Mucosa of stomach (tissue), 1 donor: ENCODE results near the gene MSRB3.
"Not testable (repeated sequence)": the region's sequence is repeated elsewhere in the genome, so short reads cannot be mapped to it uniquely, and the experiment has no call there.

Experiments
- H3K27me3 ChIP-seq: one replicate; pipeline ENCODE4 v1.7.0; 2013; ENCODE audit warnings: mild to moderate bottlenecking, low read length; ENCODE audit not compliant: control insufficient read depth, insufficient read depth
- H3K36me3 ChIP-seq: one replicate; pipeline ENCODE4 v1.7.0; 2013; ENCODE audit warnings: low read length; ENCODE audit not compliant: control insufficient read depth, insufficient read depth
- H3K4me1 ChIP-seq: one replicate; pipeline ENCODE4 v1.7.0; 2013; ENCODE audit warnings: mild to moderate bottlenecking, low read length; ENCODE audit not compliant: control insufficient read depth, insufficient read depth
- H3K4me3 ChIP-seq: one replicate; pipeline ENCODE4 v1.7.0; 2013; ENCODE audit warnings: low read length
- H3K9ac ChIP-seq: one replicate; pipeline ENCODE4 v1.7.0; 2013; ENCODE audit warnings: mild to moderate bottlenecking, low read length, moderate library complexity
- H3K9me3 ChIP-seq: one replicate; pipeline ENCODE4 v1.7.0; 2013; ENCODE audit warnings: mild to moderate bottlenecking, low read length, moderate library complexity; ENCODE audit not compliant: control insufficient read depth
- donor health status: Pancreatic carcinoma.

MSRB3 gene

GRCh38 chr12:65315238-65315637 lies 36.8 kb downstream of the MSRB3 start:
- not testable (repeated sequence) for H3K4me1 ChIP-seq, H3K9me3 ChIP-seq, H3K4me3 ChIP-seq, H3K9ac ChIP-seq, H3K36me3 ChIP-seq, H3K27me3 ChIP-seq

- Histone ChIP-seq H3K4me3 (no peak overlapping the region), H3K9me3 (no peaks in the 10 kb centered on the region), H3K4me1 (peaks cover 4% of the 10 kb centered on the region), H3K9ac (no peak overlapping the region), H3K27me3 (no peaks in the 10 kb centered on the region), H3K36me3 (no peaks in the 10 kb centered on the region)
These were observed 39.8 kb downstream of the MSRB3 start for GRCh38 chr12:65318186-65318685.

DNA sequence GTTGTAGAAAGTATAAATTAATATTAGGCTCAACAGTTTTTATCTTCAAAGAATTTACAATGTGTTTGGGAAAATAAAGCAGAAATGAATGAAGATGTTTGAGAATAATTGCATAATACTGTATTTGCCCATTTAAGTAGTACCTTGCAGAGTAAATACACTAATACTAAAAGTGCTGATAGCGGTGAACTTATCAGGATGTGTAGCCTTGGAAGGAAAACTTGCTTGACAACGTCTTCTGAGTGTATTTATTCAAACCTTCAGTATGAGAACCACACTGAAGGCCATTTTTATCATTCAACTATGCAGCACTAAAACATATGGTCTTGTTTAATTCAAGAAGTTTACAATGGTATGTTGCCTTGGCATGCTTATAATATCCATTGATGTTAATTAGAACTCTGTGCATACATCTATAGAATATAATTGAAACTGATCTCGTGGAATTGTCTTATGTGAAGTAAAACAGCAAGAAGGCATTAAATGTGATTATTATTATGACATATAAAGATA lies 41.3 kb downstream of the MSRB3 start:
- Histone ChIP-seq H3K4me3 (no peak overlapping the region), H3K4me1 (peaks cover 4% of the 10 kb centered on the region), H3K9me3 (no peaks in the 10 kb centered on the region), H3K36me3 (no peaks in the 10 kb centered on the region), H3K9ac (no peak overlapping the region), H3K27me3 (no peaks in the 10 kb centered on the region)

- Histone ChIP-seq H3K27me3 (no peaks in the 10 kb centered on the region), H3K4me1 (peaks cover 4% of the 10 kb centered on the region), H3K4me3 (no peak overlapping the region), H3K9ac (no peak overlapping the region), H3K9me3 (no peaks in the 10 kb centered on the region), H3K36me3 (no peaks in the 10 kb centered on the region)
These were observed 44.6 kb downstream of the MSRB3 start for GRCh38 chr12:65323070-65323469.

DNA sequence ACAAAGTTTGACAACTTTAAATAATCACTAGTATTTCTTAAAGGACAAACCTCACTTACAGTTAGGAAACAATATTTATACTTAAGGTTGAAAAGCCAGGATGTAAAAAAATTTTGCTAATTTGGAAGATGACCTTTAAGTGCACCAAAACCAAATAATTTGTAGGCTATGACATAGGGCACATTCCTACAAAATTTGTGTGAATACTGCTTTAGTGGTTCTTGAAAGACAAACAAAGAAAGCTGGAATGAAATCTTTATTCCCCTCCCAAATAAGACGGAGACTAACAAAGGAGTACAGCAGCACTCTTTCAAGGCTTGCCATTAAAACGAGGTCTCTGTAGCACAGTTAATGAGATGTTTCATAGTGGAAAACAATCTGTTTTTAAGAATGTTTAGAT lies 45.6 kb downstream of the MSRB3 start:
- H3K36me3 ChIP-seq = no peaks in the 10 kb centered on the region
- H3K27me3 ChIP-seq = no peaks in the 10 kb centered on the region
- H3K4me3 ChIP-seq = no peak overlapping the region
- H3K9me3 ChIP-seq = no peaks in the 10 kb centered on the region
- peaks cover 4% of the 10 kb centered on the region for H3K4me1 ChIP-seq
- H3K9ac ChIP-seq = no peak overlapping the region

- H3K9me3 ChIP-seq = no peaks in the 10 kb centered on the region
- no peak overlapping the region for H3K4me3 ChIP-seq
- peaks cover 4% of the 10 kb centered on the region for H3K4me1 ChIP-seq
- no peaks in the 10 kb centered on the region for H3K27me3 ChIP-seq
- H3K36me3 ChIP-seq = no peaks in the 10 kb centered on the region
- H3K9ac ChIP-seq = no peak overlapping the region
These were observed 46.1 kb downstream of the MSRB3 start for GRCh38 chr12:65324551-65324950.

DNA sequence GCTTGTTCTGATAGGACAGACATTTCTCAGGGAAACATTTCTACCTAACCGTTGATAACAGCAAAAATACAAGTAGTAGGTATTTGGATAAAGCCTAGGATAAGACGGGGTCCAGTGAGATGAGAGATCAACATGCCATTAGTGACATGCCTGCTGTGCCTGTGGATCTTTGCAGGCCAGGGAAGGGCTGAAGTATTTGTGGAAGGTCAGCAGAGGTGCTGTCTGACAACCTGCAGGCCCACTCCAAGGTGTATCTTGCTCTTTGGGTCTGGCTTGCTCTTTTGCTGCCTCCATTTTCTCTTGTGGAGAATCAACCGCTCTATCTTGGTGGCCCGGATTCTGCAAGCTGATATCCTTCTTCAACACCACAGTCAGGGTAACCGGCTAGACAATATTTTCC lies 46.7 kb downstream of the MSRB3 start:
- Histone ChIP-seq H3K36me3 (no peaks in the 10 kb centered on the region), H3K9me3 (no peaks in the 10 kb centered on the region), H3K27me3 (no peaks in the 10 kb centered on the region), H3K4me1 (peaks cover 4% of the 10 kb centered on the region), H3K9ac (no peak overlapping the region), H3K4me3 (no peak overlapping the region)

DNA sequence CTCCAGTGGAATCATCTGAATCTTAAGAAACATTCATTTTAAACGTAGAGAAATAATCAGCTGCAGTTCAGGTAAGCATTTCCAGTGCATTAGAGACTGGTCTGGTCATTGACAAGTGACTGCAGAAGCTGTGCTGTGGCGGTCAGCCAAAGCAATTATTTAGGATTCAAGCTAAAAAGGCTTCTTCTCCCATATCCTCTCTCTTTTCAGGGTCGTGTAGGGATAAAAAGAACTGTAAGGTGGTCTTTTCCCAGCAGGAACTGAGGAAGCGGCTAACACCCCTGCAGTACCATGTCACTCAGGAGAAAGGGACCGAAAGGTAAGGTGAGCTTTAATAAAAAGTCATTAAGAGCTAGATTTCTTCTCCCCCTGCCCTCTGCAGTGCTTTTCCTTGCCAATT lies 48.1 kb downstream of the MSRB3 start:
- H3K36me3 ChIP-seq = no peaks in the 10 kb centered on the region

GRCh38 chr12:65327207-65328076 lies 49.0 kb downstream of the MSRB3 start:
- Histone ChIP-seq H3K36me3 (no peaks in the 10 kb centered on the region), H3K27me3 (no peaks in the 10 kb centered on the region), H3K4me3 (no peak overlapping the region), H3K4me1 (no peaks in the 10 kb centered on the region), H3K9ac (no peak overlapping the region), H3K9me3 (no peaks in the 10 kb centered on the region)

More for the DNA sequence above, 48.1 kb downstream of the MSRB3 start:
- Histone ChIP-seq H3K4me3 (no peak overlapping the region), H3K27me3 (no peaks in the 10 kb centered on the region), H3K9ac (no peak overlapping the region), H3K9me3 (no peaks in the 10 kb centered on the region), H3K4me1 (no peaks in the 10 kb centered on the region)

DNA sequence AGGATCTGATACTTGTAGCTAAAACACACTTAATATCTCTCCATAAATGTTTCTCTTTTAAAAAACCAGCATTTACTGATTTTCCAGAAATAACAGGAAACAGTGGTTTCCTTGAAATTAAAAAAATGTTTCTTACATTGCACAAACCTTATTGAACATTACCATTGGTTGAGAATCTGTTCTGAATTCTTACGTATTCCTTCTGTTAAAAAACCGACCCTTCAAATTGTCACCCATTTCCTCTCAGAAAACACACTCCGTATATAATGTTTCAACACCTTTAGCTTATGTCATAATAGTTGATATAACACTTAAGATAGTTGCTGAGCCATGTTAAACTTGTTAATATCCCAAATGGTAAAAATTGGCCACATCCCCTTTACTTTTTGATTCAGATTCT lies 51.2 kb downstream of the MSRB3 start:
- no peak overlapping the region for H3K9ac ChIP-seq
- no peaks in the 10 kb centered on the region for H3K9me3 ChIP-seq
- H3K4me3 ChIP-seq = no peak overlapping the region
- no peaks in the 10 kb centered on the region for H3K36me3 ChIP-seq
- H3K4me1 ChIP-seq = no peaks in the 10 kb centered on the region
- no peaks in the 10 kb centered on the region for H3K27me3 ChIP-seq

DNA sequence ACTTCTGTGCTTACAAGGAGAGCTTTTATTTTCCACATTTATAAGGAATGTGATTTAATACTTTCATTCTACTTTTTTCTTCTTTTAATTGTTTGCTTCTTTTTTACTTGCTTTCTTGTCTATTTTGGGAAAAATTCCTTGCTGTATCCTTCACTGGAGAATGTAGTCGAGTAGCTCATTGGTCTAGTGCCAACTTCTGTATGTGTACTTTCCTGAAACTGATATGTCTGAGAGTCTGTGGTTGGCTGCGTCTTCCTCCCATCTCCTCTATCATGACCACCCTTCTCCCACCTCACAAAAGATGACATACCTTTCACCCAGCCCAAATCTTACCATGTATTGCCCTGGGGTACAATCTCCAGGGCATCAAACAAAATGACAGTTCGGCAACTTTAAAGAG lies 51.8 kb downstream of the MSRB3 start:
- Histone ChIP-seq H3K27me3 (no peaks in the 10 kb centered on the region), H3K36me3 (no peaks in the 10 kb centered on the region), H3K4me3 (no peak overlapping the region), H3K9me3 (no peaks in the 10 kb centered on the region), H3K9ac (no peak overlapping the region), H3K4me1 (no peaks in the 10 kb centered on the region)

DNA sequence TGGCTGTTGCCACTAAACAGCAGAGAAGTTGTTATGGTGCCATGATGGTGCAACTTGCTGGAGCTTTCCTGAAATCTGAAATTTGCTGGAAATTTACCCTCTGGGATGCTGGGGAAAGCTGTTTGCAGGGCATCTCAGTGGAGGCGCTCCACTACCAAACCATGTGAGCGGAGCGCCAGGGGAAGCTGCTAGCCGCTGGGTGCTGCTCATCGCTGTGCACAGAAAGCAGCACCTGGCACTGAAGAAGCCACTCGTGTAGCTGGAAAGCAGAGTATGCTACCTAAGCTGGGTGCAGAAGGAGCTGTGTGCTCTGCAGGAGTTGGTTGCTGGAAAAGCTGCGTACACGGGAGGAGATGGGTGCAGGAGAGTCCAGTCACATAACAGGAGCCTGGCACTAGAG lies 53.0 kb downstream of the MSRB3 start:
- H3K9ac ChIP-seq = no peak overlapping the region
- H3K27me3 ChIP-seq = no peaks in the 10 kb centered on the region
- no peak overlapping the region for H3K4me3 ChIP-seq
- H3K9me3 ChIP-seq = no peaks in the 10 kb centered on the region
- H3K4me1 ChIP-seq = no peaks in the 10 kb centered on the region
- no peaks in the 10 kb centered on the region for H3K36me3 ChIP-seq
